GM12872 (cell line): ENCODE results near the gene GLRA1.

Source experiments
- TF ChIP-seq, protein P1 (sequence below): IDR thresholded peaks from 3 replicates; pipeline ENCODE4 v1.5.1; 2011; ENCODE audit warnings: low read depth, mild to moderate bottlenecking, low read length, moderate library complexity; ENCODE audit not compliant: insufficient read depth

The GLRA1 gene

DNA sequence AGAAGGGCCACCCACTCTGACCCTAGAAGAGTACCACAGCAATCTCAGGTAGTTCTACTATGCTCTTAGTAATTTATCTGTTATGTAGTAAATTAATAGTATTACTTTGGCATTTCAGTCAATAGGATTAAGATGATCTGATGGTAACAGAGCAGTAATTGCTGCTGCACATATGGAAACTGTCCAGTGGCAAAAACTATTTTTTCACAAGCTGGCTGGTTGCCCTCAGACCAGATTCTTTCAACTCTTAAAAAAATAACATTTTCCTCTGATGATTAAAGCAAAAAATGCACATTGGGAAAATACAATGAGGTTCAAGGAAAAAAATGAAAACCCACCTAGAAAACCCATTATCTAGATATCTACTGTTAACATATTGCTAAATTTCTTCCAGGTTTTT is 19.7 kb downstream of the GLRA1 start:
- TF ChIP-seq, protein P1, sequence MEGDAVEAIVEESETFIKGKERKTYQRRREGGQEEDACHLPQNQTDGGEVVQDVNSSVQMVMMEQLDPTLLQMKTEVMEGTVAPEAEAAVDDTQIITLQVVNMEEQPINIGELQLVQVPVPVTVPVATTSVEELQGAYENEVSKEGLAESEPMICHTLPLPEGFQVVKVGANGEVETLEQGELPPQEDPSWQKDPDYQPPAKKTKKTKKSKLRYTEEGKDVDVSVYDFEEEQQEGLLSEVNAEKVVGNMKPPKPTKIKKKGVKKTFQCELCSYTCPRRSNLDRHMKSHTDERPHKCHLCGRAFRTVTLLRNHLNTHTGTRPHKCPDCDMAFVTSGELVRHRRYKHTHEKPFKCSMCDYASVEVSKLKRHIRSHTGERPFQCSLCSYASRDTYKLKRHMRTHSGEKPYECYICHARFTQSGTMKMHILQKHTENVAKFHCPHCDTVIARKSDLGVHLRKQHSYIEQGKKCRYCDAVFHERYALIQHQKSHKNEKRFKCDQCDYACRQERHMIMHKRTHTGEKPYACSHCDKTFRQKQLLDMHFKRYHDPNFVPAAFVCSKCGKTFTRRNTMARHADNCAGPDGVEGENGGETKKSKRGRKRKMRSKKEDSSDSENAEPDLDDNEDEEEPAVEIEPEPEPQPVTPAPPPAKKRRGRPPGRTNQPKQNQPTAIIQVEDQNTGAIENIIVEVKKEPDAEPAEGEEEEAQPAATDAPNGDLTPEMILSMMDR = no peak

DNA sequence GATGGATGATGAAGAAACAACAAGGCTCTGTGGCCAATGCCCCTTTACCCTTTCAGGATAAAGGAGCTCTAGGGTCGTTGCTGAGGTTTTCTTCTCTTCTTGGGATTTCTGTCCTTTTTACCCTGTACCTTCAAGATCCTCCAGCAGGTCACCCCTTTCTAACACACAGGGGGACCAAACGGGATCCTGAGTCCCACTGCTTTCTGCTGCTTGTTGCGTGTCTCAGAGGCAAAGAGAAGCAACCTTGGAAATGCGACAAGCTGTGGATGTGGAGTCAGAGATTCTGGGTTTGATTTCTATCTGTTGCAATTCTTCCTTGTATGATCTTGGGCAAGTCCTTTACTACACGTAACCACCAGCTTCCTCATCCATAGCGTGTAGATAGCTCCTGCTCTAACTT is 20.5 kb downstream of the GLRA1 start:
- TF ChIP-seq, protein P1 = no peak

DNA sequence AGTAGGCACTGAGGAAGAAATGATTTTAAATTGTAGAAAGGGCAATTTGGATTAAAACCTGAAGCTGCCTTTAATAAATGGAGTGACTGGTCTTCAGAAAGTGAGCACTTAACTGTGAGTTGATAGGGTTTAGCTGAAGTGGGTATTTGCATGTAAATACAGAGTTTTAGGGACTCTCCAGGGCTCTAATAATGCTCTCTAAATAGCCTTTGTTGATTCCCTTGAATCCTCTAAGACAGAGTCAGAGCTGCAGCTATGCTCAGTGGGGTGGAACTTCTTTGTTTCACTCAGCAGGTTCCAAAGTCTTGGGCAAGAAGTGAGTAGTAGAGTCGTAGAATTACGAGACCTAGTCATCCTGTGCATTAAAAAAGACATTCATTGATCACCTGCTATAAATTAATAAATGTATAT is 21.4 kb downstream of the GLRA1 start:
- TF ChIP-seq, protein P1 = no peak

DNA sequence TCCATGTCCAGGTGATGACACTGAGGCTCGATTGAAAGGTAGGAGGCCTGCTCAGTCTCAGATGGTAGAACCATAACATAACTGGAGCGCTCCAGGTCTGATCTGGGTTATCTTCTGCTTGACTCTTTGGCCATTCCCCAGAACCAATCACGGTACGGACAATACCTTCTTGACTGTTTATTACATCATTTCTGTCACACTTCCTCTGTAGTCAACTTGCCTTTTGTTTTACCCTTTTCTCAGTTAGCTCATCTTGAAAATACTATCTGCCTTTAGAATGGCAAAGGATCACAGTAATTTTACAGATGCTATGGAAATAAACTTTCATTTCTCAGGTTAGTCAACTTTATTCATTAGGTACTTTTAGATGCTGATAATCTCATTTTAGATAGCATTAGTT is 22.4 kb downstream of the GLRA1 start:
- TF ChIP-seq, protein P1 = no peak

DNA sequence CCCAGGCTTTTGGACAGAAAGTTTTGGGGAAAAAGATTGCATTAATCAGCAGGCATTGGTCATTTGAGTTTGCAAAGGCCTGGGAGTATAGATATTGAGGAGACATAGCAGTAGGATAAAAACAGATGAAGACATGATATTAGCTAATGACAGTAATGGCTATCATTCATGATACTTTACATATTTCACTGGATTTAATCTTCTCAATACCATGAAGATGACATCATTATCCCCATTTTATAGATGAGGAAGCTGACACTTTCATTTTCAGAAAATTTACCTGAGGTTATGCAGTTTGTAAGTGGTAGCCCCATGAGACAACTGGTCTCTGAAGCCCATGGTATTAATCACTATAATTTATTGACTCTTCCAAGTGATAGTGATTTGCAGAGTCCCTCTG is 23.0 kb downstream of the GLRA1 start:
- TF ChIP-seq, protein P1 = no peak

DNA sequence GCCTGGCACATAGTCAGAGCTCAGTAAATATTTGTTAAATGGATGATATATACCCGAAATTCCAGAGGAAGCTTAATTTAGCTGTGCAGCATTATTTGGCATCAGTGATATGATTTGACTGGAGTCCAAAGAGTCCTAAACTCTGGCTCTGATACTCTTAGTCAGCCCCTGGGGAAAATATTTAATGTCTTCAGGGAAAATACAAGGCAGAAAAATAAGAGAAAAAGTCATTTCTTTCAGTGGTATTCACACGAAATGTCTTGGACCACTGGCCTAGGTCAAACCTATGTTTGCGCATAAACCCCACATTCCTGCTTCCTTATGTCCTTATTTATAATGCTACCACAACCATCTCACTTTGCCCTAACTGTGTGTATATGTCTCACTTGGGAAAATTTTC is 23.8 kb downstream of the GLRA1 start:
- TF ChIP-seq, protein P1 = no peak

DNA sequence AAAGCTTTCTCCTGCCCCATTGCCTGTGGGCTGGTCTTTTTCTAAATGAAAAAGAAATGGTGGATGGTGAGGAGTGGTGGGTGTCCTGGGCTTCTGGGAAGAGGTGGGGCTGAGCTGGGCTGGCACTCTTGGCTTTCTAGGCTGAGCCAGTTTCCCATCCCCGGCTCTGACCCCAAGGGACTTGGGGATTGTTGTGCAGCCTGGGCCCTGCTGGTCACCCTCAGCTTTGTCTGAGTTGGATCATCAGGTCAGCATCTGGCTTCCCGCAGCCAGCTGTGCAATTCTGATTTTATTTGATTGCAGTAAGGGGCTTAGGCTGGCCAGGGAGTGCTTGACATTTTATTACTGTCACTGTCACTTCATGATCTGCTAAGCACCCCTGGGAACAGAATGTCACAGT is 25.3 kb downstream of the GLRA1 start:
- TF ChIP-seq, protein P1 = no peak

DNA sequence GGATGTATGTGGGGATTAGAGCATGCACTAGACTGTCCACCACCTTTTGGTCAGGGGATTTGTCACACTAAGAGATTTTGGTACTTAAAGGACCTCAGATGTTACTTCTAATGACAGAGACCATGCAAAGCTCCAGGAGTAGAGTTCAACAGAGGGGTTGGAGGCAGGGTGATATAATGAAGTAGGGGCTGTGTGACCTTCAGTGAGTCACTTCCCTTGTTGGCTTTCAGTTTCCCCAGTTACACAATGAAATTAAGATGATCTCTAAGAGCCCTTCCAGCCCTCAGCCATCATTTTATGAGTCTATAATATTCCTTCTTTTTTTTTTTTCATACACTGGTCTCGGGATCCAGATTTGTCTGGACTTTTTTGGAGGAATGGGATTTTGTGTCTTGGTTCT is 26.8 kb downstream of the GLRA1 start:
- TF ChIP-seq, protein P1 = no peak
